Activated T-cell treated with anti-CD3 and anti-CD28 coated beads for 4 hours (primary cell): Measurements from ENCODE around the gene GLI2.

Source experiments
- DNase-seq: peaks from one replicate; pipeline ENCODE4 v3.0.0-alpha.2; 2020

GLI2 gene

GRCh38 chr2:120771781-120772208, 36.1 kb downstream of the GLI2 start:
- no peak for DNase-seq

DNA sequence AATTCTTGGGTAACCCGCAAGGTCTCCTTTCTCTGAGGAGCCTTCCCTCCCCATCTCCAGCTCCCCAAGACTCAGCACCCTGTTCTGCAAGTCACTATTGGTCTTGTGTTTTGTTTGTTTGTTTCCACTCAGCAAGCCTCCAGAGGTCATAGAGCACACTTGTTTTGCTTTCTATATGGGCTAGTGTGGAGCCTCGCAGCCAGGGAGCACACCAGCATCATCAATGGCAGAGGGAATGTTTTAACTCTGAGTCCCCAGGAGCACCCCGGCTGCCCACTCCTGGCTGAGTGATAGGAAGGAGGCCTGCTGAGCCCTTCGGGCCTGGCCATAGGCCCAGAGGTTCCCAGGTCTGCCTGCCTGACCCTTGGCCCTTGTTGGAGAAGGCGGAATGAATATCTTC, 36.6 kb downstream of the GLI2 start:
- no peak for DNase-seq

GRCh38 chr2:120773186-120773800, 37.6 kb downstream of the GLI2 start:
- DNase-seq, result no peak

DNA sequence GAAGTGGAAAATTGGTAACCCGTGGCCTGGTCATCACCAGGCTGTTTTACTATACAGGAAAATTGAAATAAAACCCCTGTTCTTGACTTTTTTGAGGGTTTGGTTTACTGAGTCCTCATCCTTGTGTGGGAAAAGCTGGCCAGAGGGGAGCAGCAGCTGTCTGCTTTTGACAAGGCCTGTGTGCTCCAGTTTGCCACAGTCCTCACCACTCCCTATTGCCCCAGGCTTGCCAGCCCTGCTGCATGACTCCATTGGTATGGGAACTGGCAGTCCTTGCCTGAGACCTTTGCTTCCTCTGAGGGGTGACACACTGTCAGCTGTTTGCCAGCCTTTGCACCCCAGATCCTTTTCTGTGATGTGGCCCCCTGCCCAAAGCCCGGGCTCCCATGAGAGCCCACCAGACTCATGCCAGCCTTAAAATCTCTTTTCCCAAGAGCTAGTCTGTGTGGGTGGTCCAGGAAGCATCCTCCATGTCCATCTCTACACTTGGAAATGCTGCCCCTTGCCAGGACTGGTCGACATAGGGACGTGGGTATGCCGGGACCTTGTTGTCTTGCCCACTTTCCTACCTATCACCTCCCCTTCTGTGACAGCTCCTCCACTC, 39.0 kb downstream of the GLI2 start:
- DNase-seq, result no peak

GRCh38 chr2:120775194-120775593, 39.5 kb downstream of the GLI2 start:
- no peak for DNase-seq

- DNase-seq, result no peak
These were observed 40.3 kb downstream of the GLI2 start for GRCh38 chr2:120775801-120776589.

GRCh38 chr2:120776649-120777048, 41.0 kb downstream of the GLI2 start:
- no peak for DNase-seq

DNA sequence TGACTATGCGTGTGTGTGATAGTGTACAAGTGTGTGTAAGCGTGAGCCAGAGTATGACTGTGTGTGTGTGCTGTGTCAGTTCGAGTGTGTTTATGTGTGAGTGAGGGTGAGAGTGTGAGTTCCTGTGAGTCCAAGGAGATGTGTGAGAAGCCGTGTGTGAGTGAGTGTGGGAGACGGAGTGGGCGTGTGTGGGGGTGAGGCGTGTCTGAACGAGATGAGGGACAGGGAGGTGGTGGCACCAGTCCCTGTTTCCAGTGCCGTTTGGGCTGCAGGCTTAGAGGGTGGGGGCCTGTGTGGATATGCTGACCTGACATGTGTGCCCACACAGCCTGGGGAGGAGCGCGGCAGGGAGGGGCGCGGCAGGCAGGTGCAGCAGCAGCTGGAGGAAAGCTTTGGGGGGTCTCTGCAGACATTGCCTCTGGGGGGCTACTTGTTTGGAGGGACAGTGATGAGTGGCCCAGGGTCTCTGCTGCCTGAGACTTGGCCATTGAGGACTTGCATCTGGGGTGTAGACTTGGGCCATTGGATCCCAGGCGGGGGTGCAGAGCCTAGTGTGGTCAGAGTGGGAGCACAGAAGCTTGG, 41.6 kb downstream of the GLI2 start:
- no peak for DNase-seq

DNA sequence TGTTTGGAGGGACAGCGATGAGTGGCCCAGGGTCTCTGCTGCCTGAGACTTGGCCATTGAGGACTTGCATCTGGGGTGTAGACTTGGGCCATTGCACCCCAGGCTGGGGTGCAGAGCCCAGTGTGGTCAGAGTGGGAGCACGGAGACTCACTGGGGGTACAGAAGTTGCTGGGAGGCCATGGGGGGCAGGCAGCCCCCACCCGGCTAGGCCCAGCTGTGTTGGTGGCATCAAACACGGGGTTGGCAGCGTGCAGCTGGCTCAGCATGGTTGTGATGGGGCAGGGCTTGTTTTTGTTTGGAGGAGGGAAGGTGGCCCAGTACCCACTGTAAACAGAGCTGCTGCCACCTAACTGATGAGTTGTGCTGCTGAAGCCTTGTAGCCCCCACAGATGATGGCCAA, 42.1 kb downstream of the GLI2 start:
- DNase-seq, result no peak

DNA sequence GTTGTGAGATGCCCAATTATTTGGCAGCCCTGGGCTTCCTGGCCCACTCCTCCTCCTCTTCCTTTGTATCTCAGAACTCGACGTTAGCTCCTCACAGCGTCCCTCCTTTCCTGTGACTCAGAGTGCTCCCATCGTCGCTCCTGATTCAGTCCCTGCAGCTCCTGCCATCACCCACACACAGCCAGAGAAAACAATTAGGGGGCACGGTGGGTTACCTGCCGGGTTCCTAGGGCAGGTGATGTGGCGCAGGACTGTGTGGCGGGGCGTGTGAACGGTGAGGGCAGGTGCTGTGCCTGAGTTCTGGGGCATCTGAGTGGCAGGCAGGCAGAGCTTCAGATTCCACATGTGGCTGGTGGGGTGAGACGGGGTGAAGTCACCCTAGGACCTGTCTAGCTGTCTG, 42.6 kb downstream of the GLI2 start:
- no peak for DNase-seq

DNA sequence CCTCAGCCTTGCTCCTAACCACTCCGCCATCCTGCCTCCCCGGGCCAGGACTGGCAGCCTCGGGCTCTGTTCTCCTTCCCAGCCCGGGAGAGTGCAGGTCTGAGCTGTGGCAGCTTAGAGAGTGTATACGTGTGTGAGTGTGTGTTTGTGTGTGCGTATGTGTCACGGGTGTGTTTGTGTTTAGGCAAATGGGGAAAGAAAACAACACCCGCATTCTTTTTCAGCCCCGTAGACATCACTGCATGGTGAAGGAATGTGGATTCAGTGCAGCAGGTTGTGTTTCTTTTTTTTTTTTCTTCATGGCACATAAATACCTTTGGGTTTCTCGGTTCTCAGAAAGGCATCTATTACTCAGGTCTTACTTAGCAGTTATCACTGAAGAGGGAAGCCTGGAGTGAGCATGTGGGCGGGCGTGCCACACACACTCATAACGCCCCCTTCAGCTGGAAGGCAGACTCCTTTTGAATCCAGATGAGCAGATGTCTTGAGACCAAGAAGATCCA, 44.2 kb downstream of the GLI2 start:
- no peak for DNase-seq

DNA sequence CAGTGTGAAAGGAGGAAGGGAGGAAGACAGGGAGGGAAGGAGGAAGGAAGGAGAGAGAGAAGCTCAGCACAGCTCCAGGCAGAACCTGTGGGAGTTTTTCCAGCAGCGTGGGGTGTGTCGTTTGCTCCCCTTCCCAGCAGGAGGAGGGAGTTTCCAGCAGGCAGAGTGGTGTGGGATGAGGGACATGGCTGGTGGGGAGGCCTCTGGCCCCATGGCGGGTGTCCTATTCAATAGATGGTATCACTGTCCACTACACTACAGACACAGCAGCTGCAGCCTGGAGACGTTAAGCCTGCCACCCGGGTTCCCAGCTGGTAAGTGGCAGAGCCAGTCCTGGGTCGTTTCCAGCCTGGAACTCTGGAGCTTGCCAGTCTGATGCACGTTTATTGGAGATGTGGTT, 44.7 kb downstream of the GLI2 start:
- no peak for DNase-seq

GRCh38 chr2:120783371-120783791, 47.7 kb downstream of the GLI2 start:
- DNase-seq, result no peak

DNA sequence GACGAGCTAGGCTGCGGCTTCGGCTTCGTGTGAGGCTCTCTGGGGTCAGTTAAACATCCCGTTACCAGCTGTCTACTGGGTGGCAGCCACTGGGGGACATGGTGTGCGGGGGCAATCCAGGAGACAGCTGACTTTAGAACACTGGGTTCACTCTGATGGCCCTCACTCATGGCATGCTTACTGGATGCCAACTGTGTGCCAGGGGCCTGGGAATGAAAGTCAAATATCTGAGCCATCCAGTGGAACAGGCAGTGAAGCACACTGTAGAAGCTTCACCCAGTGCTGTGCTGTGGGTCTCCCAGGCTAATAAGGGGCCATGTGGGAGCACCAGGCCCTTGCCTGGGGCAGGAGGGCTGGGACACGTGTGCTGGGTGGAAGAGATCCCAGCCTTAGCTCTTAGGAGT, 48.3 kb downstream of the GLI2 start:
- no peak for DNase-seq
